ENCODE results near the gene TUBB1. TPM values are rescaled to one million over a fixed set of nuclear protein-coding genes. Genes with fewer than 3 reads are reported as not detected.

The TUBB1 gene
- total and polyA plus RNA-seq, 2 of the 13 experiments (the other 11 are each of a cell fraction or from before 2014, with no cell fraction given): 0.11 to 57.6 TPM

DNA sequence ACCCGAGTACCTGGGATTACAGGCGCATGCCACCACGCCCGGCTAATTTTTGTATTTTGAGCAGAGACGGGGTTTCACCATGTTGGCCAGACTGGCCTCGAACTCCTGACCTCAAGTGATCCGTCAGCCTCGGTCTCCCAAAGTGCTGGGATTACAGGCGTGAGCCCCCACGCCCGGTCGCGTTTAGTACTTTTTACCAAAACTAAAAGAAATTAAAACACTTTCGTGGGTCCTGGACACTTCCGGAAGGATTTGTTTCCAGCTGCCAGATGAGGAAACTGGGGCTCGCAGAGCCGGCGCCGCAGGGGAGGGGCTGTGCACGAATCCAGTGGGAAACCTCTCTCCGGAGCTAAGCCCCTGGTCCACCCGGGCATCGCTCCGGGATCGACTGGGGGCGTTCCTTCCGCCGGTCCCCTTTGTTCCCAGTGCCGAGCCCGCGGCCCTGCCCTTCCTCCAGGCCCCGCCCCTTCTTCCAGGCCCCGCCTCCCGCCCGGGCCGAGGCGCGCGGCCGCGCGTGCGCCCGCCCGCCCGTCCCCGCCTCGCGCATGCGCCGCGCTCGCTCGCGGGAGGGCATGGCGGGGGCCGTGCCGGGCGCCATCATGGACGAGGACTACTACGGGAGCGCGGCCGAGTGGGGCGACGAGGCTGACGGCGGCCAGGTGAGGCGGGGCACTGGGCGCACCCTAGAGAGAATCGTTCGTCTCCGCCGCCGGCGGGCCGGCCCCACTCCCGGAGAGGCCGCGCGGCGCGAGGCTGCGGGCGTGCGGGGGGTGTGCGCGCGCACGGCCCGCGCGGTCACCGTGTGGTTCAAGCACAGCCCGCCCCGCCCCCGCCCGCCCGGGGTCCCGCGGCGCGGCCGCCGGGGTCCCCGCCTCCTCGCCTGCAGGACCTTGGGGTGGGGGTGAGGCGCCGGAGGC lies 38.3 kb upstream of the TUBB1 start, which contains the start of gene NELFCD (continued):
- peak; percentile 81; the same call in 1 of the 2 replicates for TF ChIP-seq CHD4 (IDR thresholded peaks at IDR 0.05; ENCODE audit: borderline replicate concordance, low read length)
- TF ChIP-seq ZNF746 (CRISPR knock-in tag; IDR thresholded peaks at IDR 0.05): peak; percentile 84; the same call in 1 of the 2 replicates
- no peak for TF ChIP-seq EED (CRISPR knock-in tag; IDR thresholded peaks at IDR 0.05)
- TF ChIP-seq, protein P1, sequence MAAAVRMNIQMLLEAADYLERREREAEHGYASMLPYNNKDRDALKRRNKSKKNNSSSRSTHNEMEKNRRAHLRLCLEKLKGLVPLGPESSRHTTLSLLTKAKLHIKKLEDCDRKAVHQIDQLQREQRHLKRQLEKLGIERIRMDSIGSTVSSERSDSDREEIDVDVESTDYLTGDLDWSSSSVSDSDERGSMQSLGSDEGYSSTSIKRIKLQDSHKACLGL (CRISPR knock-in tag; IDR thresholded peaks at IDR 0.05): peak; percentile 76
- TF ChIP-seq, protein P2, sequence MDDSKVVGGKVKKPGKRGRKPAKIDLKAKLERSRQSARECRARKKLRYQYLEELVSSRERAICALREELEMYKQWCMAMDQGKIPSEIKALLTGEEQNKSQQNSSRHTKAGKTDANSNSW (CRISPR knock-in tag; IDR thresholded peaks at IDR 0.05; ENCODE audit: borderline replicate concordance): peak; percentile 62; the same call in 1 of the 2 replicates
- TF ChIP-seq SMAD9 (CRISPR knock-in tag; IDR thresholded peaks at IDR 0.05): 0 out of 2 replicates have a peak, but pooled peaks have one; percentile 59
- peak; percentile 50; the same call in 1 of the 2 replicates for TF ChIP-seq KLF15 (CRISPR knock-in tag; IDR thresholded peaks at IDR 0.05; ENCODE audit: borderline replicate concordance)
- no peak for TF ChIP-seq CENPX (CRISPR knock-in tag; IDR thresholded peaks at IDR 0.05)
- TF ChIP-seq ZMAT3 (CRISPR knock-in tag; conservative IDR thresholded peaks at IDR 0.05): peak; percentile 86
- TF ChIP-seq, protein P3, sequence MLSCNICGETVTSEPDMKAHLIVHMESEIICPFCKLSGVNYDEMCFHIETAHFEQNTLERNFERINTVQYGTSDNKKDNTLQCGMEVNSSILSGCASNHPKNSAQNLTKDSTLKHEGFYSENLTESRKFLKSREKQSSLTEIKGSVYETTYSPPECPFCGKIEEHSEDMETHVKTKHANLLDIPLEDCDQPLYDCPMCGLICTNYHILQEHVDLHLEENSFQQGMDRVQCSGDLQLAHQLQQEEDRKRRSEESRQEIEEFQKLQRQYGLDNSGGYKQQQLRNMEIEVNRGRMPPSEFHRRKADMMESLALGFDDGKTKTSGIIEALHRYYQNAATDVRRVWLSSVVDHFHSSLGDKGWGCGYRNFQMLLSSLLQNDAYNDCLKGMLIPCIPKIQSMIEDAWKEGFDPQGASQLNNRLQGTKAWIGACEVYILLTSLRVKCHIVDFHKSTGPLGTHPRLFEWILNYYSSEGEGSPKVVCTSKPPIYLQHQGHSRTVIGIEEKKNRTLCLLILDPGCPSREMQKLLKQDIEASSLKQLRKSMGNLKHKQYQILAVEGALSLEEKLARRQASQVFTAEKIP (CRISPR knock-in tag; IDR thresholded peaks at IDR 0.05; ENCODE audit: borderline replicate concordance): no peak
- no peak for TF ChIP-seq MZF1 (CRISPR knock-in tag; IDR thresholded peaks at IDR 0.05; ENCODE audit: borderline replicate concordance)
- TF ChIP-seq GTF2F1 (IDR thresholded peaks at IDR 0.05; ENCODE audit: low read length): no peak
- TF ChIP-seq ZNF33A (CRISPR knock-in tag; IDR thresholded peaks at IDR 0.05; ENCODE audit: borderline replicate concordance): no peak
- TF ChIP-seq, protein P4, sequence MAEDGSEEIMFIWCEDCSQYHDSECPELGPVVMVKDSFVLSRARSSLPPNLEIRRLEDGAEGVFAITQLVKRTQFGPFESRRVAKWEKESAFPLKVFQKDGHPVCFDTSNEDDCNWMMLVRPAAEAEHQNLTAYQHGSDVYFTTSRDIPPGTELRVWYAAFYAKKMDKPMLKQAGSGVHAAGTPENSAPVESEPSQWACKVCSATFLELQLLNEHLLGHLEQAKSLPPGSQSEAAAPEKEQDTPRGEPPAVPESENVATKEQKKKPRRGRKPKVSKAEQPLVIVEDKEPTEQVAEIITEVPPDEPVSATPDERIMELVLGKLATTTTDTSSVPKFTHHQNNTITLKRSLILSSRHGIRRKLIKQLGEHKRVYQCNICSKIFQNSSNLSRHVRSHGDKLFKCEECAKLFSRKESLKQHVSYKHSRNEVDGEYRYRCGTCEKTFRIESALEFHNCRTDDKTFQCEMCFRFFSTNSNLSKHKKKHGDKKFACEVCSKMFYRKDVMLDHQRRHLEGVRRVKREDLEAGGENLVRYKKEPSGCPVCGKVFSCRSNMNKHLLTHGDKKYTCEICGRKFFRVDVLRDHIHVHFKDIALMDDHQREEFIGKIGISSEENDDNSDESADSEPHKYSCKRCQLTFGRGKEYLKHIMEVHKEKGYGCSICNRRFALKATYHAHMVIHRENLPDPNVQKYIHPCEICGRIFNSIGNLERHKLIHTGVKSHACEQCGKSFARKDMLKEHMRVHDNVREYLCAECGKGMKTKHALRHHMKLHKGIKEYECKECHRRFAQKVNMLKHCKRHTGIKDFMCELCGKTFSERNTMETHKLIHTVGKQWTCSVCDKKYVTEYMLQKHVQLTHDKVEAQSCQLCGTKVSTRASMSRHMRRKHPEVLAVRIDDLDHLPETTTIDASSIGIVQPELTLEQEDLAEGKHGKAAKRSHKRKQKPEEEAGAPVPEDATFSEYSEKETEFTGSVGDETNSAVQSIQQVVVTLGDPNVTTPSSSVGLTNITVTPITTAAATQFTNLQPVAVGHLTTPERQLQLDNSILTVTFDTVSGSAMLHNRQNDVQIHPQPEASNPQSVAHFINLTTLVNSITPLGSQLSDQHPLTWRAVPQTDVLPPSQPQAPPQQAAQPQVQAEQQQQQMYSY (CRISPR knock-in tag; IDR thresholded peaks at IDR 0.05): peak; percentile 66; the same call in 1 of the 2 replicates
- TF ChIP-seq, protein P5, sequence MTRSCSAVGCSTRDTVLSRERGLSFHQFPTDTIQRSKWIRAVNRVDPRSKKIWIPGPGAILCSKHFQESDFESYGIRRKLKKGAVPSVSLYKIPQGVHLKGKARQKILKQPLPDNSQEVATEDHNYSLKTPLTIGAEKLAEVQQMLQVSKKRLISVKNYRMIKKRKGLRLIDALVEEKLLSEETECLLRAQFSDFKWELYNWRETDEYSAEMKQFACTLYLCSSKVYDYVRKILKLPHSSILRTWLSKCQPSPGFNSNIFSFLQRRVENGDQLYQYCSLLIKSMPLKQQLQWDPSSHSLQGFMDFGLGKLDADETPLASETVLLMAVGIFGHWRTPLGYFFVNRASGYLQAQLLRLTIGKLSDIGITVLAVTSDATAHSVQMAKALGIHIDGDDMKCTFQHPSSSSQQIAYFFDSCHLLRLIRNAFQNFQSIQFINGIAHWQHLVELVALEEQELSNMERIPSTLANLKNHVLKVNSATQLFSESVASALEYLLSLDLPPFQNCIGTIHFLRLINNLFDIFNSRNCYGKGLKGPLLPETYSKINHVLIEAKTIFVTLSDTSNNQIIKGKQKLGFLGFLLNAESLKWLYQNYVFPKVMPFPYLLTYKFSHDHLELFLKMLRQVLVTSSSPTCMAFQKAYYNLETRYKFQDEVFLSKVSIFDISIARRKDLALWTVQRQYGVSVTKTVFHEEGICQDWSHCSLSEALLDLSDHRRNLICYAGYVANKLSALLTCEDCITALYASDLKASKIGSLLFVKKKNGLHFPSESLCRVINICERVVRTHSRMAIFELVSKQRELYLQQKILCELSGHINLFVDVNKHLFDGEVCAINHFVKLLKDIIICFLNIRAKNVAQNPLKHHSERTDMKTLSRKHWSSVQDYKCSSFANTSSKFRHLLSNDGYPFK (CRISPR knock-in tag; IDR thresholded peaks at IDR 0.05; ENCODE audit: borderline replicate concordance): 0 out of 2 replicates have a peak, but pooled peaks have one; percentile 40
- no peak for TF ChIP-seq ZNF674 (CRISPR knock-in tag; IDR thresholded peaks at IDR 0.05; ENCODE audit: low read depth)
- TF ChIP-seq XRCC5 (optimal IDR thresholded peaks at IDR 0.05; ENCODE audit: low read length): no peak
- TF ChIP-seq TAF15 (IDR thresholded peaks at IDR 0.05; ENCODE audit: low read depth, low read length, poor library complexity, severe bottlenecking): no peak
